NK-92 (cell line): ENCODE results near the gene SMARCAD1.
"Not testable (repeated sequence)": the region's sequence is repeated elsewhere in the genome, so short reads cannot be mapped to it uniquely, and the experiment has no call there.

Experiments used
- DNase-seq: peaks from one replicate; lab custom pipeline; 2025; ENCODE audit not compliant: unreplicated experiment; lab: John Stamatoyannopoulos, UW

SMARCAD1 gene

GRCh38 chr4:94290245-94290644, 82.6 kb downstream of the SMARCAD1 start:
- DNase-seq = no peak

DNA sequence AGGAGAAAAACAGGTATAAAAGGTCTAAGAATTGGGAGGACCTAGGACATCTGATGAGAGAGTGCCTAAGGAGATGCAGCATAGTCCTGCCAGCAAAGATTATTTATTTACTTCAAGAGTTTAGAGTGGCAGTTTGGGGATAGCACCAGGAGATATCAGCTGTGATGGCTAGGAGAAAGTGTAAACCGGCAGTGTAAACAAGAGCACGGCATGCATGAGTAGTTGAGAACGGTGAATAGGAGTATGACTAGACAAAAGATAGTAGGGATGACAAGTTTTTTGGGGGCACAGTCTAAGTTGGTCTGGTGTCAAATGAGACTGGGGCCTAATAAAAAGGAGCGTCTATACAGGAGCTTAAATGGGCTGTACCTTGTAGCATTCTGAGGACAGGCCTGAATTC, 86.3 kb downstream of the SMARCAD1 start:
- DNase-seq = not testable (repeated sequence)

GRCh38 chr4:94295473-94295872, 87.8 kb downstream of the SMARCAD1 start:
- not testable (repeated sequence) for DNase-seq

DNA sequence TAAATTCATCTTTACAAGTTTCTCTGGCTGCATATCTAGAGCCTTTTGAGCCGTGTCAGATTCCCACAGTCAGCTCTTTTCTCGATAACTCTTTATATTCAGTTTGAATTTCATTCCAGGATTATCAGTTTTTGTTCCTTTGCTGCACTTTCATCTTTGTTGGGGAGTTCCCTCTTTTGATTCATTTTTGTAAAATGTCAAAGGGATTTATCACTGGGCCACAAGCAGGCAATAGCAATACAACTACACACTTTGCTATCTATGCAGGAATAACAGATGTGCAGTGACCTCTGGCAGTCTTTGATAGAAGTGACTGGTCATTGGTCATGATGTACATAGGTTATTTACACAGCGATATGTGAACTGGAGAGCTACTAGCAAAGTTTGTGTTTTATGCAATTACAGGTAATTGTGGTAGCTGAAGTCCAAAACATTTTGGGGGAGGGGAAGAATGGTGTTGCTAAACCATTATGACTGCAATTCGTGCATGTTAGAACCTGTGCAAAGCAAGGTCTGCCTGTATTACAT, 91.1 kb downstream of the SMARCAD1 start:
- no peak for DNase-seq

DNA sequence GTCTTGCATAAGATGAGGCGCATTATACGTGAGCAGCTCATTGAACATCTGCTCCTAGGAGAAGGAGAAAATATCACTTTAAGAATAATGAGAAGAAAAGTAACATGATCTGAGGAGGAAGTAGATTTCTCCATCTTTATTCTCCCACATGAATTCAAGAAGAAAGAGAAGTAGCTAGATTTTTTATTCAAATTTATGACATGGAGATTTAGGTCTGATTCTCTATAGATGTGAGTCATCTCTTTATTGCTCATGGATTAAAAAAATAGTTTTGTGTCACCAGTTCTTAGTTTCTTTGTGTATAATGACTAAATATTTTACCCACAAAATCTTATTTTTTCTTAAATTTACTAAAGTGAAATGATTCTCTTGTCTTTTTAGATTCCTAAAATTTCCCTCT, 94.5 kb downstream of the SMARCAD1 start:
- no peak for DNase-seq

DNA sequence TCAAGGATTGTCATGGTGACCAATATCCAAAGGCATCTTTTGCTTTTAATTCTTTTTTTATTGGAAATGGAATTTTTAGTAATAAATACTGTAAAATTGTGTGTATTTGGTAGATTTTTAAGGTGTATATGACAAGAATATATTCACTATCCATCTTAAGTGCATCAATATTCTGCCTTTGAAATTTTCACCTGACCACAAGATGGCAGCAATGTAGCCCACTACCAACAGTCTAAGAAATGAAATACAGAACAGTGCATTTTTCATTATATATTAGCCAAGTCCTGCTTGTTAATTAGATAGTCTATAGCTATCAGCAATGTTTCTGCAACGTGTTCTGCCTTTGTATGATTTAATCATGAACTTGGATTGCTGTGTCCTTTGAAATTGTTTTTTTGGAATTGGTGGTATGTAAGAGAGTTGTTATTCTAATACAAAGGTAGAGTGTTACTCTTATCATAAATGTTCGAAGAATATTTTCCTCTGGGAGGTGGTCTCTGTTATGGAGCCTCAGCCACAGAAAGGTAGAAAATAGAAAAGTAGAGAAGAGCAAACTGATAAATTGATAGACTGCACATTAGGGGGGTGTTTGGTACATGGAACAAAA, 96.8 kb downstream of the SMARCAD1 start:
- no peak for DNase-seq

- no peak for DNase-seq
These were observed 98.0 kb downstream of the SMARCAD1 start for GRCh38 chr4:94305466-94306225.

GRCh38 chr4:94306713-94307112, 99.0 kb downstream of the SMARCAD1 start:
- DNase-seq = no peak

DNA sequence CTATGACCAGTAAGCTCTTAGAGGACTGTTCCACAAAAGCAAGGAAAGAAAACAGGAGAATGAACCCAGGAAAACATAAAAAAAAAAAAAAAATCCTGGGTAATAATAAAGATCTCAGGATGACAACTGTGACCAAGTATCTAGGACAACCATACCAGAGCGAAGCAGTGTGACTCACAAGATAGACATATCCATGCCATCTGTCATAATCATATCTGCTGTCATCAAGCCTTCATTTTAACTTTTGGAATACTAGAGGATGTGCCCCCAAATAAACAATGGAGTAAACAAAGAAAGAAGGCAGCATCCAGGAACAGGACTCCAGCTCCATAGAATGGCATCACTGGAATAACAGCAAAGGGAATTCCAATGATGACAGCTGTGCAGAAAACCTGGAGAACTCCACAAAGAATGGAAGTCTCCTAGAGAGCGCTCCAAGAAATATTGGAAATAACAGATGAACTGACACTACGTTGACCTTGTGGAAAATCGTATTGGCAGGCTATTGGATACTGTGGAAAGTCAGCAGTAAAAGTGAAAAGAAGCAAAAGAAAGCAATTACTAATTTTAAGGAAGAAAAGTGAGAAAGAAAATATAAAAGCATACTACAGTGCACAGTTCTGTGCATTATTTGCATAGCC, 99.7 kb downstream of the SMARCAD1 start:
- no peak for DNase-seq

DNA sequence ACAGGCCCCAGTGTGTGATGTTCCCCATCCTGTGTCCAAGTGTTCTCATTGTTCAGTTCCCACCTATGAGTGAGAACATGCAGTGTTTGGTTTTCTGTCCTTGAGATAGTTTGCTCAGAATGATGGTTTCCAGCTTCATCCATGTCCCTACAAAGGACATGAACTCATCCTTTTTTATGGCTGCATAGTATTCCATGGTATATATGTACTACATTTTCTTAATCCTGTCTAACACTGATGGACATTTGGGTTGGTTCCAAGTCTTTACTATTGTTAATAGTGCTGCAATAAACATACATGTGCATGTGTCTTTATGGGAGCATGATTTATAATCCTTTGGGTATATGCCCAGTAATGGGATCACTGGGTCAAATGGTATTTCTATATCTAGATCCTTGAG, 112.3 kb downstream of the SMARCAD1 start:
- not testable (repeated sequence) for DNase-seq

DNA sequence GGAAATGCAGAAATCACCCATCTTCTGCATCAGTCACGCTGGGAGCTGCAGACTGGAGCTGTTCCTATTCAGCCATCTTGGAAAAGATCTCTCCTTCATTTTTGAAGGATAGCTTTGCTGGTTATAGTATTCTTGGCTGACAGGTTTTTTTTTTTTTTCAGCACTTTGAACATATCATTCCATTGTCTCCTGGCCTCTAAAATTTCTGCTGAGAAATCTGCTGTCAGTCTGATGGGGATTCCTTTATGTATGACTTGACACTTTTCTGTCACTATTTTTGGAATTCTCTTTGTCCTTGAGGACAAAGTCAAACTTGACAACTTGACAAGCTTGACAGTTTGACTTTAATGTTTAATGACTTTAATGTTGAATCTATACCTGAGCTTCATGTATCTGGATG, 118.2 kb downstream of the SMARCAD1 start:
- no peak for DNase-seq

DNA sequence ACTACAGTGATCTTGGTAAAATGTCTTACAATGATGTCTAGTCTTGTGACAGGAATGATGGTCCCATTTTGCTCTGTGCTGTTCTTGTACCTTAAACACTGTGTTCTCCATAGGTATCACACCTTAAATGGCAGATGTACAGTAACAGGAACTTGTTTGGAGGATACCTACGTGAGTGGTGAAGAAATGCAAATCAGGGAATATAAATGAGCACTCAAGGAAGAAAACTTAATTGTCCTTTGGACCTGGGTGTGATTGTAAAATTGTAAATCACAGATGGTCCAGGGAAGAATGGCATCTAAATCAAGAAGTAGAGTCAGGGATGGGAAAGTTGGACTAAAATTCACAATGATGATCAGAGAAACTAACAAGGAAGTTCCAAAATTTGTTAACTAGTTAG, 122.3 kb downstream of the SMARCAD1 start:
- no peak for DNase-seq

DNA sequence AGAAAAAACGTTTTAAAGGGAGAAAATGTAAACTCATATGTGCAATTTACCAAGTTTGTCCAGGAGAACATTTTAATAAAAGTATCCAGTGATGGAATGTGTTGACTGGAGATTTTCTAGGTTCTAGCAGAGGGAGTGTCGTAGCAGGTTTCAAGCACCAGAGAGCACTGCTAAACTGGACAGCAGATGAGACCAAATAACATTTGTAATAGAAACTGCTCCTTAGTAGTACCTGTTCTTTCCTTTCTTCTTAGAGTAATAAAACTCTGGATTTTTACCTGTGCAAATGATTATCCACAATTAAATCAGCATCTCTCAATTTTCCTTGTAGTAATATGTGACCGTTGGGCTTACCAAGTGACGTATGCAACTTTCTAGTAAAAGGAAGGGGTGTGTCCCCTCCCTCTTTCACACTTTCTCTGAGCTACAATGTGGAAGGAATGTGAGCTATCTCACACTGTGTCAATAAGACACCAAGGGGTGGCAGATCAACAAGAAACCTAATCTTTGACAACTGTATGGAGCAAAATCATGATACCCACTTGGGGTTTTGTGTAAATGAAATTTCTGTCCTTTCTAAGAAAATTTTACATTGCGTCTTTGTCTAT, 125.4 kb downstream of the SMARCAD1 start:
- DNase-seq = no peak

- no peak for DNase-seq
These were observed 126.2 kb downstream of the SMARCAD1 start for GRCh38 chr4:94333866-94334265.

- no peak for DNase-seq
These were observed 126.8 kb downstream of the SMARCAD1 start for GRCh38 chr4:94334476-94334875.

- no peak for DNase-seq
These were observed 127.3 kb downstream of the SMARCAD1 start for GRCh38 chr4:94334962-94335361.

DNA sequence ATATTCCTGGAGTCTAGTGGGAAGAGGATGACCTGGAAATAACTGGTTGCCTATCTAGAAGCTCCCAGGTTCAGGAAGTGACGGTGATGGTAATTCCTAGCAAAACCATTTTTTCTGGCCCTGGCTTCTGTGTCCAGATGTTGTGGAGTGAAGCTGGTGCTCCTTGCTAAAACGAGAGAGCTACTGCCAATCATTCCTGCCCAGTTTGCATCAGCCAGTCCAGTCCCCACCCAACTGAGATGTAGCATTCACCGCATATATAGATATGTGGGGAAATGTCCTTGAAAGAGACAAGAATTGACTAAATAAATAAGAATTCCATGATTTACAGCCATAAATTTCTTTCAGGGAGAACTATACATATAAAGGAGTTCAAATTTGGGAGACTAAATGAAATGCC, 128.6 kb downstream of the SMARCAD1 start:
- DNase-seq = no peak

DNA sequence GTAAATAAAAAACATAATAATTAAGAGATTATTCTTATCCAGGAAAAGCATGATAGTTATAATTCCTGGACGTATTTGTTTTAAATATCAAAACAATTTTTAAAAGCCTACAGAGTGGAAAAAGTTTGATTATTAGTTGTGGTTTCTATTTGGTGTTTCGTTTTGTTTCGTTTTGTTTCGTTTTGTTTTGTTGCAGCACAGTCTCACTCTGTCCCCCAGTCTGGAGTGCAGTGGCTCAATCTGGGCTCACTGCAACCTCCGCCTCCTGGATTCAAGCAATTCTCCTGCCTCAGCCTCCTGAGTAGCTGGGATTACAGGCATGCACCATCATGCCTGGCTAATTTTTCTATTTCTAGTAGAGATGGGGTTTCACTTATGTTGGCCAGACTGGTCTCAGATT, 129.1 kb downstream of the SMARCAD1 start:
- not testable (repeated sequence) for DNase-seq

DNA sequence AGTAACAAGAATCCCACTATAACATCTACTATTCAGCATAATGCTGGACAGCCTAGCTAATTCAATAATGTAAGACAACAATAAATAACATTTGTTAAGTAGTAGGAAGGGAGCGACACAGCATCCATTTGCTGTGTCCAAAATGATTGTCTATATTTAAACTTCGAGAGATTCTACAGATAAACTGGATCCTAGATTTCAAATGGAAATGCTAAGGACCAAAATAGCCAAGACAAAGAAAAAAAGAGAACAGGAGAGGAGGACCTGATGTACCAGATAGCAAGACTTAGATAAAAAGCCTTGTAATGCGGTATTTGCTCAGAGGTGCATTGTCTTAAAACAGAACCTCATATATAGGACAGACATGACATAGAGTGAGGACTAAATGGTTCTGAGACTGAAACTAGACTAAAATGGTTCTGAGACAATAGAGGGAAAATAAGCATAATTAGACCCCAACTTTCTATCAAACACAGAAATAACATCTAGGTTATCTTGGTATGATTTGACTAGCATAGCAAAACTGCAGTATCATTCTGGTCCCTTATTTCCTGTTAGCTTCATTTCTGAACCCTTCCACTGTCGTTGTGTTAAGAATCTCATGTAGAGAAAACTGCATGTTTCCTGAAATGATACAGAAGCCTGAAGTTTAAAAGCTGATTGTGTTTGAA, 131.2 kb downstream of the SMARCAD1 start:
- DNase-seq = no peak

DNA sequence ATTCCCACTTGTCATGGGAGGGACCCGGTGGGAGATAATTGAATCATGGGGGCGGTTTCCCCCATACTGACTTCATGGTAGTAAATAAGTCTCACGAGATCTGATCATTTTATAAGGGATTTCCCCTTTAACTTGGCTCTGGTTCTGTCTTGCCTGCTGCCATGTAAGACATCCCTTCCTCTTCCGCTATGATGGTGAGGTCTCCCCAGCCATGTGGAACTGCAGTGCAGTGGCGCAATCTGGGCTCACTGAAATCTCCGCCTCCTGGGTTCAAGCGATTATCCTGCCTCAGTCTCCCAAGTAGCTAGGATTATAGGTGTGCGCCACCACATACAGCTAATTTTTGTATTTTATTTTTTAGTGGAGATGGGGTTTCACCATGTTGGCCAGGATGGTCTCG, 132.1 kb downstream of the SMARCAD1 start:
- DNase-seq = no peak
